Thymus (tissue), 11 donors: ENCODE data around the gene UST. TPM values are rescaled to one million over a fixed set of nuclear protein-coding genes. Genes with fewer than 3 reads are reported as not detected.

Source experiments
- DNase-seq, 9 donors: peaks; one replicate each; pipeline ENCODE4 v3.0.0-alpha.2; 2013; ENCODE audit warnings: low spot score in 9 of 9, low read depth in 6 of 9, missing footprints in 1 of 9
- H3K27ac ChIP-seq, 2 donors: one replicate each; pipeline ENCODE4 v1.5.1; 2013; ENCODE audit warnings: control low read depth in 1 of 2, low read depth in 1 of 2, low read length in 1 of 2, mild to moderate bottlenecking in 1 of 2, moderate library complexity in 1 of 2
- H3K27me3 ChIP-seq, 2 donors: one replicate each; pipeline ENCODE4 v1.5.1; 2013; ENCODE audit warnings: low read length in 1 of 2; ENCODE audit not compliant: control insufficient read depth in 2 of 2, insufficient read depth in 1 of 2
- H3K36me3 ChIP-seq, 2 donors: one replicate each; pipeline ENCODE4 v1.5.1; 2013; ENCODE audit warnings: low read length in 1 of 2, mild to moderate bottlenecking in 1 of 2, moderate library complexity in 1 of 2; ENCODE audit not compliant: control insufficient read depth in 2 of 2, insufficient read depth in 2 of 2
- H3K4me1 ChIP-seq, 2 donors: one replicate each; pipeline ENCODE4 v1.5.1; 2013; ENCODE audit warnings: low read length in 2 of 2; ENCODE audit not compliant: control insufficient read depth in 2 of 2, insufficient read depth in 2 of 2
- H3K4me3 ChIP-seq, 2 donors: one replicate each; pipeline ENCODE4 v1.5.1; 2013; ENCODE audit warnings: low read length in 2 of 2, control low read depth in 1 of 2, mild to moderate bottlenecking in 1 of 2
- H3K9me3 ChIP-seq, 2 donors: one replicate each; pipeline ENCODE4 v1.5.1; 2013; ENCODE audit warnings: low read length in 1 of 2, mild to moderate bottlenecking in 1 of 2; ENCODE audit not compliant: control insufficient read depth in 2 of 2, insufficient read depth in 1 of 2
- WGBS: extraction: QIAGEN DNeasy Blood & Tissue Kit; methylation state at CpG from one replicate; pipeline ENCODE4 v1.1.7; 2013; 5-methylcytosine and 5-hydroxymethylcytosine counted together
- polyA plus RNA-seq: library from polyadenylated mRNA; stranded (reverse); fragments of 200-250 nt; gene quantifications from one replicate; pipeline ENCODE4 v1.2.3, GENCODE V29; 2013
- total RNA-seq: library from RNA; stranded (reverse); fragments of 120-200 nt; gene quantifications from one replicate; pipeline ENCODE4 v1.2.4, GENCODE V29; 2013
- donor health status: healthy.

UST gene
- total and polyA plus RNA-seq, 2 donors, result 6.3 to 8.0 TPM

GRCh38 chr6:148925701-148926100 lies 178.9 kb downstream of the UST start:
- Histone ChIP-seq H3K27ac (no peak overlapping the region), H3K36me3 (no peaks in the 10 kb centered on the region), H3K27me3 (no peaks in the 10 kb centered on the region), H3K4me1 (no peaks in the 10 kb centered on the region), H3K4me3 (no peak overlapping the region), H3K9me3 (no peaks in the 10 kb centered on the region)
- DNase-seq, result no peak
- 95% methylated on average over 2 of the region's 2 CpGs for WGBS

GRCh38 chr6:148926478-148926877 lies 179.6 kb downstream of the UST start:
- Histone ChIP-seq H3K27me3 (no peaks in the 10 kb centered on the region), H3K9me3 (no peaks in the 10 kb centered on the region), H3K4me1 (no peaks in the 10 kb centered on the region), H3K4me3 (no peak overlapping the region), H3K27ac (no peak overlapping the region), H3K36me3 (no peaks in the 10 kb centered on the region)
- 94% methylated on average over 2 of the region's 2 CpGs for WGBS
- DNase-seq, result no peak

GRCh38 chr6:148927586-148927985 lies 180.8 kb downstream of the UST start:
- WGBS, result 100% methylated on average over 1 of the region's 1 CpG
- H3K27ac ChIP-seq, result no peak overlapping the region
- no peak overlapping the region for H3K4me3 ChIP-seq
- no peaks in the 10 kb centered on the region for H3K9me3 ChIP-seq
- no peaks in the 10 kb centered on the region for H3K36me3 ChIP-seq
- no peak for DNase-seq
- no peaks in the 10 kb centered on the region for H3K27me3 ChIP-seq
- H3K4me1 ChIP-seq, result no peaks in the 10 kb centered on the region

- H3K27me3 ChIP-seq, result no peaks in the 10 kb centered on the region
- 100% methylated on average over 1 of the region's 1 CpG for WGBS
- no peaks in the 10 kb centered on the region for H3K9me3 ChIP-seq
- H3K4me1 ChIP-seq, result no peaks in the 10 kb centered on the region
- H3K27ac ChIP-seq, result no peak overlapping the region
- no peak overlapping the region for H3K4me3 ChIP-seq
- no peak for DNase-seq
- no peaks in the 10 kb centered on the region for H3K36me3 ChIP-seq
Observed at GRCh38 chr6:148928811-148929210, 182.0 kb downstream of the UST start.

- no peak overlapping the region for H3K4me3 ChIP-seq
- WGBS, result 92% methylated on average over 1 of the region's 1 CpG
- DNase-seq, result no peak
- H3K36me3 ChIP-seq, result no peaks in the 10 kb centered on the region
- no peaks in the 10 kb centered on the region for H3K9me3 ChIP-seq
- H3K27me3 ChIP-seq, result no peaks in the 10 kb centered on the region
- no peaks in the 10 kb centered on the region for H3K4me1 ChIP-seq
- H3K27ac ChIP-seq, result no peak overlapping the region
Observed at GRCh38 chr6:148932208-148932607, 185.4 kb downstream of the UST start.

DNA sequence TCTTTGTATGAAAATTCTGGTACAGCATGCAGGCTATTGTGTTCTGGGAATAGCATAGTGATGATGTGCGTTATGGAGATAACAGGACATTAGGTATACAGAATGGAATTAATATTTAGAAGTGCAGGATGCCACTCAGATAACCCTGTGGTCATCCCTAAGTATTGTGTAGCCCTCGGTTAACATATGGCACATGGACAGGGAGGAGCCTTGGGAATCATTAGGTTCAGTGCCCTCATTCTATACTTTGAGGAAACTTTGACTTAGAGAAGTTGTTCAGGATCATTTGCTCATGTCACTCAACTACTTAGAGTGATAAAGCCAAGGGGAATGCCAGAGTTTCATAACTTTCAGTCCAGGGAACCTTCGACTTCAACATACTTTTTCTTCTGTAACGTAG lies 185.9 kb downstream of the UST start:
- WGBS, result 93% methylated on average over 4 of the region's 4 CpGs
- no peak for DNase-seq
- H3K27ac ChIP-seq, result no peak overlapping the region
- no peaks in the 10 kb centered on the region for H3K27me3 ChIP-seq
- no peaks in the 10 kb centered on the region for H3K36me3 ChIP-seq
- no peaks in the 10 kb centered on the region for H3K4me1 ChIP-seq
- no peaks in the 10 kb centered on the region for H3K9me3 ChIP-seq
- no peak overlapping the region for H3K4me3 ChIP-seq

GRCh38 chr6:148934539-148934938 lies 187.7 kb downstream of the UST start:
- H3K36me3 ChIP-seq, result no peaks in the 10 kb centered on the region
- WGBS, result 83% methylated on average over 4 of the region's 4 CpGs
- H3K27ac ChIP-seq, result no peak overlapping the region
- no peaks in the 10 kb centered on the region for H3K4me1 ChIP-seq
- no peak for DNase-seq
- H3K9me3 ChIP-seq, result no peaks in the 10 kb centered on the region
- H3K27me3 ChIP-seq, result no peaks in the 10 kb centered on the region
- H3K4me3 ChIP-seq, result no peak overlapping the region

DNA sequence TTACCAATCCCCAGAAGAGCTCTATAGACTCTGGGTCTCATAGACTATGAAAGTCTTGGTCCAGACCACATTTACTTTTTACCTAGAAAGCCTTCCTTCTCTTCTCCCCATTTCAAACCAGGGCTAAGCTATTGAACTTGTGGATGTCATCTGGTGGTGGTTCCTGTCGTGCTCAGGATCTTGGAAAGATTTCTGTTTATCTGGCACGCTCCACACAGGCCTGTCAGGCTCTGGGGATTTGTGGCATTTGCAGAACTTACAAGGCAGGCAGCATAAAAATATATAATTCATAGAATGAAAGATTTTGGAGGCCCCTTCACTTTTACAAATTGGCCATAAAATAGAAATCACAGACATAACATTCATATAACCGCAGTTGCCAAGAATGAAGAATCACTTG lies 188.1 kb downstream of the UST start:
- Histone ChIP-seq H3K9me3 (no peaks in the 10 kb centered on the region), H3K4me1 (no peaks in the 10 kb centered on the region), H3K27ac (no peak overlapping the region), H3K4me3 (no peak overlapping the region), H3K27me3 (no peaks in the 10 kb centered on the region), H3K36me3 (no peaks in the 10 kb centered on the region)
- no peak for DNase-seq
- 95% methylated on average over 3 of the region's 3 CpGs for WGBS

DNA sequence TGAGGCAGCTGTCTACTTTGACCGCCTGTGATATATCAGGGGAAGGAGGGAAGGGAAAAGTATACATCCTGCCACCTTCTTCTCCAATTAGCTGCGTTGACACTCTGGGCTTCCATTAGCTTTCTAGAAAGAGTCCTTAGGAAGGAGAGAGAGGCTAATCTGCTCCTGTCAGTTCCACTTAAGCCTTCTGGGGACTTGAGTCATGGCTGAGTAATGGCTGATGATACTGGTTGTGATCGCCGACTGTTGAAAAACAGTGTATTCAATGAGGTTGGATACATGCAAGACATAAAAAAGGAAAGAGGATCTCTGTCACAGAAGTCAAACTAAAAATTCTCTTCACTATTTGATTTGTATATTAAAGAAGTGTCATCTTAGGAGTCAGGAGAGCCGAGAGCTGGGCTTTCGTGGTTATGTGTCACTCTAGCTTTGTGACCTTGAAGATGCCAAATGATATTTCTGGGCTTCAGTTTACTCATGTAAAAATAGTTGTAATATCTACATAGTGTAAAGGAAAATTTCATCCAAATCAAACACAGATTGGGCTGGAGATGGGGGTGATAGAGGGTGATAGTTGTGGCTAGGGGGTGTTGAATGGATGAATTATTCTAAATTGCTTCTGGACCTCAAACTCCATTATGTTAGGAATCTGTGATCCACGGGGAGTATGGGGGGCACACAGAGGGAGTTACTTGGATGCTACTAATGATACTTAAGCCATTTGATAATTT lies 189.0 kb downstream of the UST start:
- no peaks in the 10 kb centered on the region for H3K9me3 ChIP-seq
- no peak overlapping the region for H3K4me3 ChIP-seq
- H3K36me3 ChIP-seq, result no peaks in the 10 kb centered on the region
- H3K4me1 ChIP-seq, result no peaks in the 10 kb centered on the region
- WGBS, result 97% methylated on average over 7 of the region's 7 CpGs
- no peaks in the 10 kb centered on the region for H3K27me3 ChIP-seq
- DNase-seq, result no peak
- no peak overlapping the region for H3K27ac ChIP-seq
